ENCODE measurements around the gene FYB1.

Gene FYB1

GRCh38 chr5:39249069-39249468 lies 29.7 kb upstream of the FYB1 start:
- H3K27ac ChIP-seq (replicated peaks) = no peak overlapping the region
- no peak for DNase-seq (ENCODE audit: low read depth in 1 of 2, low spot score in 1 of 2)
- H3K4me3 ChIP-seq (replicated peaks; ENCODE audit: insufficient read depth, low read length) = no peak overlapping the region
- no peak for TF ChIP-seq SPI1 (IDR thresholded peaks at IDR 0.05; ENCODE audit: borderline replicate concordance, low read depth)
- no peak for TF ChIP-seq REST (IDR thresholded peaks at IDR 0.05; ENCODE audit: insufficient replicate concordance, low read depth)
- no peak for TF ChIP-seq GABPA (IDR thresholded peaks at IDR 0.05; ENCODE audit: low read depth)
- TF ChIP-seq CTCF (IDR thresholded peaks at IDR 0.05; ENCODE audit: insufficient read depth, low read length) = no peak
- no peak for TF ChIP-seq POLR2AphosphoS5 (IDR thresholded peaks at IDR 0.05; ENCODE audit: low read depth)
- H3K27me3 ChIP-seq (ENCODE audit: insufficient read depth, poor library complexity, severe bottlenecking) = no peaks in the 10 kb centered on the region

- TF ChIP-seq GABPA (IDR thresholded peaks at IDR 0.05; ENCODE audit: low read depth) = no peak
- TF ChIP-seq SPI1 (IDR thresholded peaks at IDR 0.05; ENCODE audit: borderline replicate concordance, low read depth) = no peak
- no peak for TF ChIP-seq REST (IDR thresholded peaks at IDR 0.05; ENCODE audit: insufficient replicate concordance, low read depth)
- TF ChIP-seq CTCF (IDR thresholded peaks at IDR 0.05; ENCODE audit: insufficient read depth, low read length) = no peak
- no peak for TF ChIP-seq POLR2AphosphoS5 (IDR thresholded peaks at IDR 0.05; ENCODE audit: low read depth)
- no peak overlapping the region for H3K4me3 ChIP-seq (replicated peaks; ENCODE audit: insufficient read depth, low read length)
- no peak overlapping the region for H3K27ac ChIP-seq (replicated peaks)
- no peak for DNase-seq (ENCODE audit: low read depth in 1 of 2, low spot score in 1 of 2)
- no peaks in the 10 kb centered on the region for H3K27me3 ChIP-seq (ENCODE audit: insufficient read depth, poor library complexity, severe bottlenecking)
Measured at GRCh38 chr5:39240750-39241149, 21.4 kb upstream of the FYB1 start.

- Histone ChIP-seq H3K4me3 (replicated peaks; ENCODE audit: insufficient read depth, low read length) (no peak overlapping the region), H3K27me3 (ENCODE audit: insufficient read depth, poor library complexity, severe bottlenecking) (no peaks in the 10 kb centered on the region), H3K27ac (replicated peaks) (no peak overlapping the region)
- DNase-seq (ENCODE audit: low read depth in 1 of 2, low spot score in 1 of 2) = peak in 1 of 2 experiments; percentile 23
- TF ChIP-seq POLR2AphosphoS5 (IDR thresholded peaks at IDR 0.05; ENCODE audit: low read depth) (no peak), SPI1 (IDR thresholded peaks at IDR 0.05; ENCODE audit: borderline replicate concordance, low read depth) (no peak), REST (IDR thresholded peaks at IDR 0.05; ENCODE audit: insufficient replicate concordance, low read depth) (no peak), CTCF (IDR thresholded peaks at IDR 0.05; ENCODE audit: insufficient read depth, low read length) (no peak), GABPA (IDR thresholded peaks at IDR 0.05; ENCODE audit: low read depth) (no peak)
Measured at GRCh38 chr5:39238366-39239105, 19.2 kb upstream of the FYB1 start.

Data from HL-60 (cell line).